HepG2 (cell line): ENCODE measurements around the gene NKX2-3. TPM values are rescaled to one million over a fixed set of nuclear protein-coding genes. Genes with fewer than 3 reads are reported as not detected.

Experiments
- ATAC-seq: fragments of 200-7000 bp; cut with Tn5 transposase; 3 replicates; pipeline ENCODE4 v1.9.1; 2020; ENCODE audit warnings: mild to moderate bottlenecking, moderate library complexity
- BruUV-seq: library from RNA; stranded (reverse); fragments of 400-500 nt; replicated peaks from 2 replicates; lab custom pipeline; 2021; lab: Mats Ljungman, UMichigan
- CTCF ChIA-PET: fragments of 300-600 bp; formaldehyde crosslinking; extraction: SDS; loops from one replicate; lab custom pipeline; 2021; ENCODE audit warnings: low total read pairs, inconsistent platforms, low intra/inter-chr PET ratio; lab: Yijun Ruan, JAX
- POLR2A ChIA-PET: fragments of 350-600 bp; sonication (Branson Sonifier 250); formaldehyde crosslinking; loops from one replicate; lab custom pipeline; 2020; ENCODE audit warnings: antibody characterized with exemption, inconsistent platforms; lab: Yijun Ruan, JAX
- DNase-seq: peaks from one replicate; pipeline ENCODE4 v3.0.0-alpha.2; 2015; ENCODE audit warnings: low spot score
- FAIRE-seq: peaks from 3 replicates; lab custom pipeline; 2011; peaks lifted over from hg19 to GRCh38; lab: Jason Lieb, UNC
- H2AFZ ChIP-seq: one replicate; pipeline ENCODE4 v1.6.1; 2011; ENCODE audit warnings: low read length, inconsistent platforms
- H3K27ac ChIP-seq: fragments of 300-600 bp; 3 replicates; pipeline ENCODE4 v1.8.0; 2011; ENCODE audit warnings: mixed run types, mild to moderate bottlenecking, mixed read lengths, low read length, inconsistent platforms; ENCODE audit not compliant: insufficient read depth; ENCODE audit errors: extremely low read length
- H3K27me3 ChIP-seq, 2 experiments: fragments of 200-600 bp in 1 of 2; 2 replicates in 1 of 2; 3 replicates in 1 of 2; pipeline versions ENCODE4 v1.6.0 to v1.8.0; 2011; ENCODE audit warnings: low read length in 2 of 2, mild to moderate bottlenecking in 2 of 2, moderate library complexity in 2 of 2, inconsistent platforms in 1 of 2; ENCODE audit not compliant: insufficient read depth in 2 of 2, control insufficient read depth in 1 of 2
- H3K36me3 ChIP-seq, 2 experiments: fragments of 200-600 bp in 1 of 2; replicated peaks in 1 of 2; 2 replicates in 1 of 2; 3 replicates in 1 of 2; pipeline versions ENCODE4 v1.5.1 to v1.8.0; 2011; ENCODE audit warnings: low read length in 2 of 2, inconsistent platforms in 1 of 2; ENCODE audit not compliant: insufficient read depth in 2 of 2, control insufficient read depth in 1 of 2
- H3K4me1 ChIP-seq: 2 replicates; pipeline ENCODE4 v1.5.1; 2012; ENCODE audit warnings: low read length, inconsistent platforms; ENCODE audit not compliant: insufficient read depth
- H3K4me2 ChIP-seq: 2 replicates; pipeline ENCODE4 v1.6.0; 2011; ENCODE audit warnings: low read depth, low read length, inconsistent platforms
- H3K4me3 ChIP-seq, 3 experiments: fragments of 200-600 bp in 1 of 3; sonication (generic), shearing (Covaris generic) in 1 of 3; replicated peaks in 1 of 3; 2 replicates each; pipeline ENCODE4 v1.5.1; 2011 to 2016; ENCODE audit warnings: low read length in 3 of 3, inconsistent platforms in 2 of 3, low read depth in 2 of 3, mild to moderate bottlenecking in 2 of 3, control low read depth in 1 of 3, mixed read lengths in 1 of 3; ENCODE audit not compliant: insufficient read depth in 1 of 3
- H3K79me2 ChIP-seq: one replicate; pipeline ENCODE4 v1.6.1; 2011; ENCODE audit warnings: low read length, inconsistent platforms; ENCODE audit not compliant: insufficient read depth
- H3K9ac ChIP-seq: 2 replicates; pipeline ENCODE4 v1.6.0; 2011; ENCODE audit warnings: mild to moderate bottlenecking, low read depth, low read length, inconsistent platforms; ENCODE audit not compliant: insufficient read depth
- H3K9me3 ChIP-seq: 2 replicates; pipeline ENCODE4 v1.5.1; 2012; ENCODE audit warnings: mild to moderate bottlenecking, low read length
- H4K20me1 ChIP-seq: 2 replicates; pipeline ENCODE4 v1.6.0; 2011; ENCODE audit warnings: inconsistent platforms, mild to moderate bottlenecking, low read length, moderate library complexity; ENCODE audit not compliant: insufficient read depth
- DBP ChIP-seq: sonication (generic); formaldehyde crosslinking; IDR thresholded peaks from 2 replicates; pipeline ENCODE4 v1.4.0; 2020; ENCODE audit warnings: missing genetic modification reagents; ENCODE audit errors: not compliant biosample characterization
- KLF12 ChIP-seq: sonication (generic); formaldehyde crosslinking; IDR thresholded peaks from 2 replicates; pipeline ENCODE4 v1.4.0; 2020; ENCODE audit warnings: missing genetic modification reagents, borderline replicate concordance
- MBD4 ChIP-seq: IDR thresholded peaks from 2 replicates; pipeline ENCODE4 v1.6.1; 2012; ENCODE audit warnings: low read length, inconsistent platforms, borderline replicate concordance
- NCOA1 ChIP-seq: sonication (generic); formaldehyde crosslinking; IDR thresholded peaks from 2 replicates; pipeline ENCODE4 v1.9.0; 2021; ENCODE audit warnings: missing genetic modification reagents
- NFE2 ChIP-seq: sonication (generic); formaldehyde crosslinking; IDR thresholded peaks from 2 replicates; pipeline ENCODE4 v1.4.0; 2020; ENCODE audit warnings: missing genetic modification reagents
- PBX3 ChIP-seq: sonication (generic); formaldehyde crosslinking; IDR thresholded peaks from 2 replicates; pipeline ENCODE4 v1.8.1; 2023; ENCODE audit warnings: missing genetic modification reagents, inconsistent platforms, borderline replicate concordance
- SMYD3 ChIP-seq: sonication (generic); formaldehyde crosslinking; IDR thresholded peaks from 2 replicates; pipeline ENCODE4 v1.8.1; 2023; ENCODE audit warnings: mild to moderate bottlenecking, missing genetic modification reagents
- SUZ12 ChIP-seq: fragments of 150-350 bp; IDR thresholded peaks from 2 replicates; pipeline ENCODE4 v1.6.1; 2014; ENCODE audit warnings: low read depth, low read length
- TMF1 ChIP-seq: sonication (generic); formaldehyde crosslinking; IDR thresholded peaks from 2 replicates; pipeline ENCODE4 v1.8.1; 2022; ENCODE audit warnings: low read depth, missing genetic modification reagents
- ZFP62 ChIP-seq: sonication (generic); formaldehyde crosslinking; IDR thresholded peaks from 2 replicates; pipeline ENCODE4 v1.4.0; 2020; ENCODE audit warnings: missing genetic modification reagents
- ZNF101 ChIP-seq: sonication (generic); formaldehyde crosslinking; IDR thresholded peaks from 2 replicates; pipeline ENCODE4 v1.4.0; 2020; ENCODE audit warnings: mild to moderate bottlenecking, low read depth, missing genetic modification reagents, borderline replicate concordance
- ZNF264 ChIP-seq: sonication (generic); formaldehyde crosslinking; IDR thresholded peaks from 2 replicates; pipeline ENCODE4 v1.4.0; 2020; ENCODE audit warnings: missing genetic modification reagents
- ZNF274 ChIP-seq: sonication (generic); formaldehyde crosslinking; IDR thresholded peaks from 2 replicates; pipeline ENCODE4 v1.5.1; 2020; ENCODE audit warnings: mild to moderate bottlenecking, missing genetic modification reagents
- ZNF282 ChIP-seq: fragments of 450-650 bp; IDR thresholded peaks from 2 replicates; pipeline ENCODE4 v1.6.1; 2018; ENCODE audit not compliant: partially characterized antibody
- ZNF337 ChIP-seq: sonication (generic); formaldehyde crosslinking; IDR thresholded peaks from 2 replicates; pipeline ENCODE4 v1.5.1; 2020; ENCODE audit warnings: missing genetic modification reagents, low read depth, mild to moderate bottlenecking, borderline replicate concordance
- ZNF414 ChIP-seq: sonication (generic); formaldehyde crosslinking; IDR thresholded peaks from 2 replicates; pipeline ENCODE4 v1.5.0; 2020; ENCODE audit warnings: missing genetic modification reagents
- ZNF644 ChIP-seq: IDR thresholded peaks from 2 replicates; pipeline ENCODE4 v1.6.1; 2016; ENCODE audit warnings: low read depth
- ZNF7 ChIP-seq: IDR thresholded peaks from 2 replicates; pipeline ENCODE4 v1.6.1; 2016; ENCODE audit warnings: missing biosample characterization, missing genetic modification reagents
- ZSCAN9 ChIP-seq: IDR thresholded peaks from 2 replicates; pipeline ENCODE4 v1.6.1; 2016; ENCODE audit warnings: borderline replicate concordance
- in situ Hi-C: cut with HindIII; loops from 2 replicates; pipeline ENCODE4 v1.10.0; 2017; ENCODE audit warnings: low pct_unique_long_range_greater_than_20kb; ENCODE audit not compliant: extremely low pct_ligation_motif_present
- intact Hi-C: fragments of 100-400 bp; cut with micrococcal nuclease; formaldehyde crosslinking; loops from one replicate; pipeline ENCODE4 v1.10.0; 2022; ENCODE audit not compliant: unreplicated experiment
- polyA plus RNA-seq, 8 experiments: library from polyadenylated mRNA; depleted of rRNA in 3 of 8; stranded (reverse) in 7 of 8; unstranded in 1 of 8; fragments of >200 nt; fragmentation: Illumina TruSeq in 4 of 8; extraction: Trizol in 4 of 8; gene quantifications; 2 replicates each; pipeline versions ENCODE4 v1.2.1 to v1.2.3, GENCODE V29; 2011 to 2016; ENCODE audit warnings: low read depth in 4 of 8, missing spikeins in 1 of 8, mixed read lengths in 1 of 8; ENCODE audit not compliant: insufficient read depth in 1 of 8
- total RNA-seq, 5 experiments: library from RNA; depleted of rRNA; stranded (reverse); fragments of >200 nt; fragmentation: Illumina TruSeq; extraction: Trizol; gene quantifications; 2 replicates each; pipeline ENCODE4 v1.2.3, GENCODE V29; 2016; ENCODE audit warnings: low read depth in 1 of 5

The NKX2-3 gene
- total and polyA plus RNA-seq, 2 of the 13 experiments (the other 11 are each of a cell fraction or from before 2014, with no cell fraction given), result not detected

- ATAC-seq (no peak), DNase-seq (no peak), FAIRE-seq (no peak)
- Histone ChIP-seq H3K9me3 (no peaks in the 10 kb centered on the region), H3K36me3 (no peaks in the 10 kb centered on the region), H3K4me2 (no peak overlapping the region), H3K4me1 (no peaks in the 10 kb centered on the region), H3K4me3 (no peak overlapping the region), H4K20me1 (no peaks in the 10 kb centered on the region), H3K79me2 (no peaks in the 10 kb centered on the region), H3K27me3 (peaks cover 0 to 16% of the 10 kb centered on the region in 2 experiments; a peak in 2 of 5 replicates), H2AFZ (no peak overlapping the region), H3K27ac (no peak overlapping the region), H3K9ac (no peak overlapping the region)
- CTCF ChIA-PET, result no interaction called here
- intact Hi-C loops (no loop called here), in situ Hi-C loops (no loop called here)
- no TSS peak for BruUV-seq
- POLR2A ChIA-PET, result no interaction called here
- TF ChIP-seq NCOA1 (no peak), KLF12 (no peak), ZNF414 (CRISPR knock-in tag) (no peak), ZNF282 (no peak), ZNF644 (CRISPR knock-in tag) (no peak), SUZ12 (no peak), ZNF101 (CRISPR knock-in tag) (no peak), ZNF274 (no peak), SMYD3 (CRISPR knock-in tag) (no peak), NFE2 (CRISPR knock-in tag) (no peak), MBD4 (no peak), ZSCAN9 (CRISPR knock-in tag) (no peak), ZFP62 (no peak), ZNF264 (CRISPR knock-in tag) (no peak), TMF1 (no peak), PBX3 (CRISPR knock-in tag) (no peak), DBP (CRISPR knock-in tag) (no peak), ZNF7 (CRISPR knock-in tag) (no peak), ZNF337 (no peak)
Observed at GRCh38 chr10:99569961-99570360, 37.2 kb downstream of the NKX2-3 start.
